A549 (cell line): Measurements from ENCODE around the gene LIPA.

ENCODE experiments used
- ATOH8 ChIP-seq: fragments of 250-450 bp; sonication (Bioruptor Pico); IDR thresholded peaks from 2 replicates; pipeline ENCODE4 v1.5.0; 2020; ENCODE audit warnings: low read depth, mild to moderate bottlenecking, moderate library complexity
- CHD2 ChIP-seq: fragments of 150-350 bp; IDR thresholded peaks from 2 replicates; pipeline ENCODE4 v1.6.1; 2014; ENCODE audit warnings: low read length; ENCODE audit not compliant: partially characterized antibody
- EP300 ChIP-seq, 2 experiments: fragments of >200 bp; sonication (Bioruptor Twin); formaldehyde crosslinking; IDR thresholded peaks; 2 replicates in 1 of 2; 3 replicates in 1 of 2; pipeline ENCODE4 v1.6.1; 2016 to 2017
- PBX3 ChIP-seq: IDR thresholded peaks from 2 replicates; pipeline ENCODE4 v1.6.1; 2012
- POLR2A ChIP-seq: IDR thresholded peaks from 2 replicates; pipeline ENCODE4 v1.6.1; 2012; ENCODE audit warnings: mild to moderate bottlenecking, low read length
- RAD21 ChIP-seq, 2 experiments: fragments of >200 bp in 1 of 2; sonication (Bioruptor Twin) in 1 of 2; formaldehyde crosslinking in 1 of 2; IDR thresholded peaks in 1 of 2; conservative IDR thresholded peaks in 1 of 2; 2 replicates in 1 of 2; 3 replicates in 1 of 2; pipeline ENCODE4 v1.6.1; 2012 to 2018; ENCODE audit warnings: inconsistent platforms in 1 of 2
- SMC3 ChIP-seq: fragments of >200 bp; sonication (Bioruptor Twin); formaldehyde crosslinking; IDR thresholded peaks from 3 replicates; pipeline ENCODE4 v1.6.1; 2018; ENCODE audit warnings: inconsistent platforms
- TF ChIP-seq, protein P1 (sequence below): fragments of >200 bp; sonication (Bioruptor Twin); formaldehyde crosslinking; IDR thresholded peaks from 3 replicates; pipeline ENCODE4 v1.5.1; 2016
- TF ChIP-seq, protein P2 (sequence below): fragments of 450-650 bp; IDR thresholded peaks from 2 replicates; pipeline ENCODE4 v1.6.1; 2014; ENCODE audit warnings: antibody characterized with exemption
- TF ChIP-seq, protein P3 (sequence below): fragments of 150-350 bp; IDR thresholded peaks from 2 replicates; pipeline ENCODE4 v1.6.1; 2014; ENCODE audit warnings: low read depth, mild to moderate bottlenecking, low read length

DNA sequence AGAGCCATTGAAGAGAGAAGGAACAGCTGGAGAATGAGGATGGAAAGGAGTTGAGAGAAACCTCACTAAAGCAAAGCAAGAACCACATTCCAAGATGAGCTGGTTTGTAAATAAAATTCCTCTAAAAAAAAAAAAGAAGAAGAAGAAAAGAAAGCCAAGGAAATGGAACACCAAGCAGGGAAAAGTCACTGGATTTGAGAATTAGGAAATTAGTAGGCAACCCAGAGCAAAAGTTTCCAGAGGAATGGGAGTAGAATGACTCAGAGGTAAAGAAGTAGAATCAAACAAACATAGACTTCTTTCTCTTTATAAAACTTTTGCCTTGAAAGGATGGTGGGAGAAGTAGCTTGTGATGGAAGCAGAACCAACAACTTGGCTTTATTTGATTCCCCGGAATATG lies 48.3 kb downstream of the LIPA start:
- TF ChIP-seq SMC3 (no peak), POLR2A (no peak), PBX3 (no peak), EP300 (IDR thresholded peaks at IDR 0.05) (no peak), RAD21 (conservative IDR thresholded peaks at IDR 0.05 in 1 of 2, IDR thresholded peaks at IDR 0.05 in 1 of 2) (no peak), CHD2 (no peak), ATOH8 (CRISPR knock-in tag) (no peak)
- TF ChIP-seq, protein P1, sequence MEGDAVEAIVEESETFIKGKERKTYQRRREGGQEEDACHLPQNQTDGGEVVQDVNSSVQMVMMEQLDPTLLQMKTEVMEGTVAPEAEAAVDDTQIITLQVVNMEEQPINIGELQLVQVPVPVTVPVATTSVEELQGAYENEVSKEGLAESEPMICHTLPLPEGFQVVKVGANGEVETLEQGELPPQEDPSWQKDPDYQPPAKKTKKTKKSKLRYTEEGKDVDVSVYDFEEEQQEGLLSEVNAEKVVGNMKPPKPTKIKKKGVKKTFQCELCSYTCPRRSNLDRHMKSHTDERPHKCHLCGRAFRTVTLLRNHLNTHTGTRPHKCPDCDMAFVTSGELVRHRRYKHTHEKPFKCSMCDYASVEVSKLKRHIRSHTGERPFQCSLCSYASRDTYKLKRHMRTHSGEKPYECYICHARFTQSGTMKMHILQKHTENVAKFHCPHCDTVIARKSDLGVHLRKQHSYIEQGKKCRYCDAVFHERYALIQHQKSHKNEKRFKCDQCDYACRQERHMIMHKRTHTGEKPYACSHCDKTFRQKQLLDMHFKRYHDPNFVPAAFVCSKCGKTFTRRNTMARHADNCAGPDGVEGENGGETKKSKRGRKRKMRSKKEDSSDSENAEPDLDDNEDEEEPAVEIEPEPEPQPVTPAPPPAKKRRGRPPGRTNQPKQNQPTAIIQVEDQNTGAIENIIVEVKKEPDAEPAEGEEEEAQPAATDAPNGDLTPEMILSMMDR: no peak
- TF ChIP-seq, protein P2, sequence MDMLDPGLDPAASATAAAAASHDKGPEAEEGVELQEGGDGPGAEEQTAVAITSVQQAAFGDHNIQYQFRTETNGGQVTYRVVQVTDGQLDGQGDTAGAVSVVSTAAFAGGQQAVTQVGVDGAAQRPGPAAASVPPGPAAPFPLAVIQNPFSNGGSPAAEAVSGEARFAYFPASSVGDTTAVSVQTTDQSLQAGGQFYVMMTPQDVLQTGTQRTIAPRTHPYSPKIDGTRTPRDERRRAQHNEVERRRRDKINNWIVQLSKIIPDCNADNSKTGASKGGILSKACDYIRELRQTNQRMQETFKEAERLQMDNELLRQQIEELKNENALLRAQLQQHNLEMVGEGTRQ: no peak
- TF ChIP-seq, protein P3, sequence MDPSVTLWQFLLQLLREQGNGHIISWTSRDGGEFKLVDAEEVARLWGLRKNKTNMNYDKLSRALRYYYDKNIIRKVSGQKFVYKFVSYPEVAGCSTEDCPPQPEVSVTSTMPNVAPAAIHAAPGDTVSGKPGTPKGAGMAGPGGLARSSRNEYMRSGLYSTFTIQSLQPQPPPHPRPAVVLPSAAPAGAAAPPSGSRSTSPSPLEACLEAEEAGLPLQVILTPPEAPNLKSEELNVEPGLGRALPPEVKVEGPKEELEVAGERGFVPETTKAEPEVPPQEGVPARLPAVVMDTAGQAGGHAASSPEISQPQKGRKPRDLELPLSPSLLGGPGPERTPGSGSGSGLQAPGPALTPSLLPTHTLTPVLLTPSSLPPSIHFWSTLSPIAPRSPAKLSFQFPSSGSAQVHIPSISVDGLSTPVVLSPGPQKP: no peak
